CD1c-positive myeloid dendritic cell (primary cell): Measurements from ENCODE around the gene TBC1D16.
"Not testable (repeated sequence)": the region's sequence is repeated elsewhere in the genome, so short reads cannot be mapped to it uniquely, and the experiment has no call there.

ENCODE experiments used
- DNase-seq: peaks from one replicate; pipeline ENCODE4 v3.0.0-alpha.2; 2016; ENCODE audit errors: extremely low spot score

The TBC1D16 gene

GRCh38 chr17:80005360-80006338, 30.0 kb downstream of the TBC1D16 start:
- peak; percentile 63 for DNase-seq

GRCh38 chr17:80003969-80004368, 31.7 kb downstream of the TBC1D16 start:
- no peak for DNase-seq

GRCh38 chr17:80002690-80003490, 32.8 kb downstream of the TBC1D16 start:
- no peak for DNase-seq

- DNase-seq, result no peak
These were observed 33.5 kb downstream of the TBC1D16 start for GRCh38 chr17:80002070-80002641.

GRCh38 chr17:80000981-80001775, 34.5 kb downstream of the TBC1D16 start:
- no peak for DNase-seq

- no peak for DNase-seq
These were observed 35.5 kb downstream of the TBC1D16 start for GRCh38 chr17:80000136-80000535.

GRCh38 chr17:79997011-79997660, 38.5 kb downstream of the TBC1D16 start:
- peak; percentile 90 for DNase-seq

GRCh38 chr17:79996291-79996690, 39.4 kb downstream of the TBC1D16 start:
- no peak for DNase-seq

- no peak for DNase-seq
These were observed 40.0 kb downstream of the TBC1D16 start for GRCh38 chr17:79995696-79996095.

- no peak for DNase-seq
These were observed 41.1 kb downstream of the TBC1D16 start for GRCh38 chr17:79994602-79995001.

- DNase-seq, result not testable (repeated sequence)
These were observed 41.5 kb downstream of the TBC1D16 start for GRCh38 chr17:79994228-79994569.

GRCh38 chr17:79993390-79994227, 42.1 kb downstream of the TBC1D16 start:
- DNase-seq, result peak; percentile 76

- DNase-seq, result no peak
These were observed 42.9 kb downstream of the TBC1D16 start for GRCh38 chr17:79992649-79993389.

- no peak for DNase-seq
These were observed 43.6 kb downstream of the TBC1D16 start for GRCh38 chr17:79991924-79992648.

- DNase-seq, result peak; percentile 63
These were observed 44.3 kb downstream of the TBC1D16 start for GRCh38 chr17:79991140-79991923.

GRCh38 chr17:79990704-79991103, 45.0 kb downstream of the TBC1D16 start:
- no peak for DNase-seq

GRCh38 chr17:79990051-79990592, 45.5 kb downstream of the TBC1D16 start:
- no peak for DNase-seq
